CD4-positive, alpha-beta T cell treated with Interferon alpha-2 for 1 hour (primary cell): ENCODE measurements around the gene KIF25.
"Not testable (repeated sequence)": the region's sequence is repeated elsewhere in the genome, so short reads cannot be mapped to it uniquely, and the experiment has no call there.

Experiments
- DNase-seq, 2 donors: peaks; one replicate each; pipeline ENCODE4 v3.0.0-alpha.2; 2020 to 2022

KIF25 gene

DNA sequence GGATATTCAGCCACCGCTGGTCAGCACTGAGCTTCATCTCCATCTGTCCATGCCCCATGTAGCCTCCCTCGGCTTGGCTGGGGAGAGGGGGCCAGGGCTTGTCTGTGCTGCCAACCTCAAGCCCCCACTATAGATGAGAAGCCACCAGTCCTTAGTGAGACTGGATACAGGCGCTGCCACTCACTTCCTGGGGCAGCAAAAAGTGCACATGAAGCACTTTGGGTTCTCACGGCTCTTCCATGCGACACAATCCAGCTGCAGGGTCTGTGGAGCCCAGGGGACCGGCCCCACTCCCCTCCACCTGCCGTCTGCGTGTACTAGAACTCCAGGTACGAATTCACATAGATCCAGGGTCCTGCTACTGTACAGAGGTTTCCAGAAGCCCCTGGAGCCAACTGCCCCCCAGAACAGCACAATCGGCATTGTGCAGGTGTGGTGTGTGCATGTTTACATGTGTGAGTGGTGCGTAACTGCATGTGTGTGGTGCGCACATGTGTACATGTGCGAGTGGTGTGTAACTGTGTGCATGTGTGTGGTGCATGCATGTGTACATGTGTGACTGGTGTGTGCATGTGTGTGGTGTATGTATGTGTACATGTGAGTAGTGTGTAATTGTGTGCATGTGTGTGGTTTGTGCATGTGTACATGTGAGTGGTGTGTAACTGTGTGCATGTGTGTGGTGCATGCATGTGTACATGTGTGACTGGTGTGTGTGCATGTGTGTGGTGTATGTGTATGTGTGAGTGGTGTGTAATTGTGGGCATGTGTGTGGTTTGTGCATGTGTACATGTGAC lies 76.7 kb downstream of the KIF25 start:
- DNase-seq: no peak

DNA sequence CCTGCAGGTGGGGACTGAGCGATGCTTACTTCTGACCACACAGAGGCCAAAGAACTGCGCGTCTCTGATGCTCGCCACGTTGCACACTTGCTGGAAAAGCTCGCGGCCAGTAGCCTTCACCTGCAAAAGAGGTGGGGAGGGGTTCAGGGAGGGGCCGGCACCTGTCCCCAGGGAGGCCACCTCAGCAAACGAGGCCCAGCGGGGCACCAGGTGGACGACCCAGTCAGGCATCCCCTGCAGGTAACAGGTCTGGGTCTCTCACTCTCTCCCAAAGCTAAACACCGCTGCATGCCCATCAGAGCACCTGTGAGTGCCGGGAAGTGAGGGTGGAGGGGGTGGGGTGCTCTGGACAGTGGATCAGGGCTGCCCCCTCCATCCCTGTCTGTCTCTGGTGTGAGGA lies 77.7 kb downstream of the KIF25 start:
- no peak for DNase-seq

DNA sequence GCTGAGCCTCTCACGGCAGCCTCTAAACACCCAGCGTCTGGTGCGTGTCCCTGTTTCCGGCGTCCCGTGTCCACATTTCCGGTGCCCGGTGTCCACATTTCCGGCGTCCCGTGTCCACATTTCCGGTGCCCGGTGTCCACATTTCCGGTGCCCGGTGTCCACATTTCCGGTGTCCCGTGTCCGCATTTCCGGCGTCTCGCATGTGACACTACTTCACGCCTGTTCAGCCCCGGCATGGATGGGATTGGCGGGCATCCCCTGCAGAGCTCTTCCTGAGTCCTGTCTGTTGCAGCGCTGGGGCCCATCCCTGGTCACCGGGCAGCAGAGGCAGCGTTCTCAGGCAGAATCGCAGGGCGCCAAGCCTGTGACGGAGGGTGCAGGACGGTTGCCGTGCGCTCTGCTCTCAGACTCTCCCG lies 78.3 kb downstream of the KIF25 start:
- DNase-seq: no peak

DNA sequence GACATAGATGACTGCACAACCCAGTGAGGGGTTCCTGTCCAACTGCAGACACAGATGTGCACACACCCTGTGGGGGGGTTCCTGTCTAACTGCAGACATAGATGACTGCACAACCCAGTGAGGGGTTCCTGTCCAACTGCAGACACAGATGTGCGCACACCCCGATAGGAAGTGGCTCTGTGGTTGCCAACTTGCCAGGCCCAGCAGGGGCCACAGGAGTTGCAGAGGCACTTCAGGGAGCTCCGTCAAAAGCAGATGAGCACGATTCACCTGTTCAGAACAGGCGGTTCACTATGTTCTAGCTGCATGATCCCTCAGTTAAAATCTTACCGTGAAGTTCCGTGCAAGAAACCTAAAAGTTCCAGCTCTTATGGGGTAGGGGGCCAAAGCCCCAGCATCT lies 79.9 kb downstream of the KIF25 start:
- not testable (repeated sequence) for DNase-seq

DNA sequence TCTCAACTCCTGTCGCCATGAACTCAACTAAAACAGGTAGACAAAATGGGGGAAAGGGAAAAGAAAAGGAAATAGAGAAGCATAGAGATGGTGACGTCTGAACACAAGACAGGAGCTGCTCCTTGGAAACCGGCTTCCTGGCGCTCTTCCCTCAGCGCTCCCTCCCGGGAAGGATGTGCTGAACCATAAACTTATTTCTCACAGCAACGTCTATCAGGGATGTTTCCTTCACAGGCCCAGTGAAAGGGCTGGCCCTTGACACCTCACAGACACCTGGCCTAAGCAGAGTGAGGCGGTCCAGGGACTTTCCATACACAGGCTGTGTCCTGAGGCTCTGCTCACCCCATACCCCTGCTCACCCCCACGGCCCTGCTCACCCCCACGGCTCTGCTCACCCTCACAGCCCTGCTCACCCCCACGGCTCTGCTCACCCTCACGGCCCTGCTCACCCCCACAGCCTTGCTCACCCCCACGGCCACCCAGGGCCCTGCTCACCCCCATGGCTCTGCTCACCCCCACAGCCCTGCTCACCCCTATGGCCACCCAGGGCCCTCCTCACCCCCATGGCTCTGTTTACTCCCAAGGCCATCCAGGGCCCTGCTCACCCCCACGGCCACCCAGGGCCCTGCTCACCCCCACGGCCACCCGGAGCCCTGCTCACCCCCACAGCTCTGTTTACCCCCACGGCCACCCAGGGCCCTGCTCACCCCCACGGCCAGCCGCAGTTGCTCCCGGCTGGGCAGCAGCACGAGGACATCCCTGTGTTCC lies 80.9 kb downstream of the KIF25 start:
- DNase-seq: no peak

DNA sequence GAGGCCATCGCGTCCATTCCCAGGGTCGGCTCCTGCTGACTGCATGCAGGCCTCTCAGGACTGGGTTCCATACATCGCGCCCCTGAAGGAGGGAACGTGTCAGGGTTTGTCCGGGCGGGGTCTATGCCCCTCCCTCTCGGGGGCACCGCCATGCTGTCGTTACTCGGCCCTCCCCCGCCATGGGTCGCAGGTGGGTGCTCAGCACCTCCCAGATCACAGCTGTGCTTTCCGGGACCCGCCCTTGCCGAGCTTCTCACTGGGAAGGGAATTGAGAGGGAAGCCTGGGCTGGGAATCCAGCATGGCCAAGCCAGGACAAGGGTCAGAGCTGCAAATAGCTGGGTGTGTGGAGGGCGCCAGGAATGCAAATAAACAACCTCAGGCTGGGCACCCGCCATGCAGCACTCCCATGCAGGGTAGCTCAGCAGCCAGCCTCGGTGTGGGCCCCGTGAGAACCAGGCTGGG lies 81.5 kb downstream of the KIF25 start, which contains the start of gene FRMD1:
FRMD1 (minus strand) TSS at position 270 of the 463 bp plus-strand sequence; CDS start at position 152, 118 bp downstream.
- DNase-seq: no peak

DNA sequence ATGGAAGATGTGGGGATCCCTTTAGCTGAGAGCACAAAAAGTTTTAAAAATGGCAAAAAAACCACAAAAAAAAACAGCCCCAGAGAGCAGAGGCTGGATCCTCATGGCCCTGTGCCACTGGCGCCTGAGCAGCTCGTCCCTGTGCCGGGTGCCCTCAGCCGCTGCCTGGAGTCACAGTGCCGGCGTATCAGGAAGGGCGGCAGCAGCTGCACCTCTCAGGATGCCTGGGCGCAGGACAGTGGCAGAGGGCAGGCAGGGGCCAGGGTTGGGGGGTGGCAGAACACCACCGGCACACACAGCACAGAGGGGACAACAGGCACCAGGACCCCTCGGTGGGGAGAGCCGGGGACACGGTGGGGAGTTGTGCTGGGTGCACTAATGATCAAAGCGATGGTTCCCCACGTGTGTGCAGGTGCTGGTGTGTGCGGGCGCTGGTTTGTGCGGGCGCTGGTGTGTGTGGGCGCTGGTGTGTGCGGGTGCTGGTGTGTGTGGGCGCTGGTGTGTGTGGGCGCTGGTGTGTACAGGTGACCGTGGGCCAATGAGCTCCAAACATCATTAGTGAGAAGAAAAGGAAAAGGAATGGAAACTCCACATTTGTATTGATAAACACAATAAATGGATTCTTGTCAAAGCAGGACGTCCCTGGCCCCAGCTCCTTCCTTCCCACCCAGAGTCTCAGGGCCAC lies 83.1 kb downstream of the KIF25 start:
- no peak for DNase-seq

DNA sequence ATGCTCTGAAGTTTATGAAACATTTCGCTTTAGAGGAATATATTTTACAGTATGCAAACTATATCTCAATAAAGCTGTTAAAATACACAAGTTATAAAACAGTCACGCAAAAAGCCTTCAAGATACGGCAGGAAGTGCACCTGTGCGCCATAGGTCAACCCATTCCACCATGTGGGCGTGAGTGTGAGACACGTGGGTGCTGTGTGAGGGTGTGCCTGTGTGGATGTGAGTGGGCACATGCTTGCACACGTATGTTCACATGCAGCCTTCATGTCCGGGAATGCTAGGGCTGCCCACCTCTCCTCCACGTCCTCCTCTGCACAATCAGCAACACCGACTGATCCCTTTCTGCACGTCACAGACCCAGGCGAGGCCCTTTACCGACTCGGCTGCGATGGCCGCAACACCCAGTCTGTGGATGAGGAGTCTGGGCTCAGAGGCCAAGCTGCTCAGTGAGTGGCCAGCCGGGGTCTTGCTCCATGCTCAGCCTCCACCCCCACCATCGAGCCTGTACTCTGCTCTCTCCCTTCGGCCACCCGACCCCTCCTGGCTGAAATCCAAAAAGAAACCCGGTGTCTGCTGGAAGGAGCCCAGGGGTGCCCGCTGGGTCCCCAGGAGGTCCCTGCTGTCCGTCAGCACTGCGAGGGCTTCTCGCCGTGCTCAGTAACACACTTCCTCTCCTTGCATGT lies 84.5 kb downstream of the KIF25 start:
- no peak for DNase-seq

DNA sequence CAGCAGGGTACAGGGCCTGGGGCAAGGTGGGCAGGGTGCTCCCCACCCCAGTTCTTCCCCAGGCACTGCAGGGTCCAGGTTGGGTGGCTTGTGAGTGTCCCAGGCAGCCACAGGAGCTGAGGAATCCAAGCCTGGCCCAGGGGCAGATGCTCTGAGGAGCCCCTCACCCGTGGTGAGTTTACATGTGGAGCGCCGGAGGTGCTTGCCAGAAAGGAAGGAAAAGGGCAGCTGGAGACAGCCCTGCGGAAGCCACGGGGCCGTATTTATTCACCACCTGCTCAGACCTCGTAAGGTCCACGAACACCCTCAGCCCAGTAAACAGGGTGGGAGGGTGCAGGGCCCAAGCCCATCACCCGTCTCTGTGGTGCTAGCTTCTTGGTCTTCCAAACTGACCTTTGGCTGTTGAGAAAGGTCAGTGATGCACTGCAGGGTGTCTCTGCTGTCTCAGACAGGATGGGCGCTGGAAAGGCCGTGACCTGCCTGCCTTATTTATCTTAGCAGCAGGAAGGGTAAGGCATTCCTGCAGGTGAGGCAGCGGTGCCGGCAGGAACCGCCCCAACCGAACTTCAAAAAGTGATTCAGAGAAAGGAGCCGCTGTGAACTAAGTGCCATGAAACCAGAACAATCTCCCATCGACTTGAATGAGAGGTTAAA lies 85.5 kb downstream of the KIF25 start:
- no peak for DNase-seq

DNA sequence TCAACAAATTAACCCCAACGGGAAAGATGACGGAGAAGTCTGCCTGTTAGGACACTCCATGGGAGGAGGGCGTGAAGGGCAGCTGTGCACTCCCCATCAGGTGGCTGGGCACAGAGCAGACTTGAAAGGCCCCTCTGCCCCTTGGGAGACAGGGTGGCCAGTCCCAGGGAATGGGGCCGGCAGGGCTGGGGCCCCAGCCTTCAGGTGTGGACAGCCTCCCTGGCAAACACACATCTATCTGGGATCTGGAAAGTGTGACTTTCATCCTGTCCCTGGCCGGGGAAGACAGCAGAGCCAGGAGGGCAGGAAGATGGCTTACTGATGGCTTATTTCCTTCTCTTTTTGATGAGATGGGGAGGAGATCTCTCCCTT lies 86.0 kb downstream of the KIF25 start:
- no peak for DNase-seq

DNA sequence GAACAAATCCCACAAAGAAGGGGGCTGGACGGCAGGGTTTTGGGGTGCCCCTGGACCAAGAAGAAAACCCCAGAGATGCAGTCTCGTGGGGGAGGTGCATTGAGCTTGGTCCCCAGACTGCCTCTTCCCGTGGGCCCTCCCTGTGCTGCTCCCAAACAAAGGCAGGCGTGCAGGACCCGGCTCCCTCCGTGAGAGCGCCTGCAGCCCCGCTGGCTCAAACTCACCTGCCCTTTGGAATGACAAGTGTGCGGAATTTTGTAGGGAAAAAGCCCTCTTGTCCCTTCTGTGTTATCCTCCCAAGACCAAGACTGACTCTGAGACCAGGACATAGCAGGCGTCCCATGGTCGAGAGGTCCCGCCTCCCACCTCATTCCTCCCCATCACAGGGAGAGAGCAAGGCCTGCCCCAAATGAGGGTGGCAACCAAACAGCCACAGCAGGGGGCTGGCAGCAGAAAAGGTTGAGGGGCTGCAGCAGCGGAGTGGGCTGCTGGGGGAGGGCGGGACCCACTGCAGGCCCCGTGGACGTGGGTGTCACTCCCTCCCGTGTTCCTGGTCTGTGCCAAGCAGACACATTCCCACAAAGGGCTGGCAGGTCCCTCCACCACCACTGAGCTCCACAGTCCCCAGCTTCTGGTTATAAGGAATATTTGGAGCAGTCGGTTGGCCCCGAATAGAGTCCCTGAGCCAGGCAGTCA lies 87.1 kb downstream of the KIF25 start:
- no peak for DNase-seq

DNA sequence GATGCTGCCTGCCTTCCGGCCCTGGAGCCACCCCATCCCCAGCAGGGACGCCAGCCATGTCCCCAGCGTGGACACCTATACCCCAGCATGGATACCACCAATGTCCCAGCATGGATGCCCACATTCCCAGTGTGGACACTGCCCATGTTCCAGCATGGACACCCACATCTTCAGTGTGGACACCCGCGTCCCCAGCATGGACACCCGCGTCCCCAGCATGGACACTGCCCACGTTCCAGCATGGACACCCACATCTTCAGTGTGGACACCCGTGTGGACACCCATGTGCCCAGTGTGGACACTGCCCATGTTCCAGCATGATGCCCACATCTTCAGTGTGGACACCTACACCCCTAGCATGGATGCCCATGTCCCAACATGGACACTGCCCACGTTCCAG lies 88.6 kb downstream of the KIF25 start:
- no peak for DNase-seq

DNA sequence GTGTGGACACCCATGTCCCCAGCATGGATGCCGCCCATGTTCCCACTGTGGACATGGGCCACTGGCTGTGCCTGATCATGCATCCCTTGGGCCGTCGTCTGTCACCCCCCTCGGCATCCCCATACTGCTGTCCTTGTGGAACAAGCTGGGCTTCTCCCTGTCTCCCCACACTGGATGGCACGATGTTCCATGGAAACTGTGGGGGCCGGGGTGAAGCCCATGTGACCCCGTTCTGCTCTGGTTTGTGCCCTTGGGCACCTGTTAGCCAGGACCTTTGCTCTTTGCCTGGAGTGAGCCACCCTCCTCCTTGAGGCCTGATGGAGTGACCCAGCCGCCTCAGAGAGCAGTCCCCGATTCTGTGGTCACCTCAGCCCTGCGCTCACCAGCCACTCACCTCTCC lies 89.1 kb downstream of the KIF25 start:
- no peak for DNase-seq

DNA sequence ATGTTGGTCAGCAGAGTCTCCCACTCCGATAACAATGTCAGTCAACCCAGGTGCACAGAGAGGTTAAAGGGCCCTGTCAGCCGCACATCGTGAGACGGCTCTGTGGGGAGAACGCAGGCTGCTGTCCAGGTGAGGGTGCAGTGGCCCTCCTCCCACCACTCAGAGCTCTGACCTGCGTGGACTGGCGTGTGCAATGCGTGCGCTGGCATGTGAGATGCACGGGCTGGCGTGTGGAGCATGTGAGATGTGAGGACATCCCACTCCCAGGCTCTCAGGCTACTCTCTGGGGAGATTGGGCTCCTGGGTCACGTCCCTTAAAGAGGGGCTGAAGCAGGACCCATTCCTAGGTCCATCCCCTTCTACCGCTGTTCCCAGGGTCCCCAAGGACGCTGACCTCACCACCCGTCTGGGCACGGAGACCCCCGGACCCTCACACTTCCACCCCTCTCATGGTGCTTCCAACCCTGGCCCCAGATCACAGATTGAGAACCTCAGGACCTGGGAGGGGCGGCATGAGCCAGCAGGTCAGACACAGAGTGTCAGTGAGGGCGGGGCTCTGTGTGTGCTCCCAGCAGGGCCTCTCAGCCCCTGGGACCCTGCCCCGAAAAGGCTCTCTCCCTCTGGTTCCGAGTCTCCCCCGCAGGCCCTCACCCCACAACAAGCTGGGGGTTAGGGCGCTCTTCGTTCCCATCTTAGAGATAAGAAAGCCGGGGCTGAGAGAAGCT lies 90.1 kb downstream of the KIF25 start:
- no peak for DNase-seq

DNA sequence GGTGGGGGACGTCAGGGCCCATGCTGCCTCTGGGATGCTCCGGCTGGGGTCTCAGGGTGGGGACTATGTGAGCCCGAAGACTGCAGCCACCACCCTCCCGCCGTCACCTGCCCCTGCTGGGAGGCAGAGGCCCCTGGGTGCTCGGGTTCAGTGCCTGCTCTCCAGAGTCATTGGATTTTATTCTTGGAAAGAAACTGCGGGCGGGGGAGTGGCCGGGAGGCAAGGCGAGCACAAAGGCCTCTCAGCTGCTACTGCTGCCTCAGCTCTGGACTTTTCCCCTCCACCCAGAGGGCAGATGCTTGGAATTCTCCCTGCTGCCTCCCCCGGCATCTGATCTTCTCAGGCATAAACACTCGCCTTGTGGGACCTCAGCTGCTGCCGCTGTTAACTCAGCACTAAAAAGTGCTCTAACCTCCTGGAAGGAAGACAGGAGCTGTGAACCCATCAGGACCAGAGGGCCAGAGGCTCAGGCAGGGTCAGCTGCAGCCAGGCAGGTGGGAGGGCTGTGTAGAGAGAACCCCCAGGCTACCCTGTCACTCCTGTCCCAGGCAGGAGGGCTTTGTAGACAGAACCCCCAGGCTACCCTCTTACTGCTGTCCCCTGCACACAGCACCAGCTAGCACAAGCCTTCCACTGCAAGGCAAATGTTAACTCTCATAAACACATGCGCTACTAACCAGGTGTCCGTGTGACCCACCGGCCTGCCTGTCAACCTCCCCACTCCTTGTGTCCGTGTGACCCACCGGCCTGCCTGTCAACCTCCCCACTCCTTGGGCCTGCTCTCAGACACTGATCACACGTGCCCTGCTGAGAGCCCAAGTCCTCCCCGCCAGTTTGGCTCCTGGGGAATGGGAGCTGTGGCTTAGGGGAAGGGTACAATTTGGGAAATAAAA lies 90.9 kb downstream of the KIF25 start:
- DNase-seq: no peak

DNA sequence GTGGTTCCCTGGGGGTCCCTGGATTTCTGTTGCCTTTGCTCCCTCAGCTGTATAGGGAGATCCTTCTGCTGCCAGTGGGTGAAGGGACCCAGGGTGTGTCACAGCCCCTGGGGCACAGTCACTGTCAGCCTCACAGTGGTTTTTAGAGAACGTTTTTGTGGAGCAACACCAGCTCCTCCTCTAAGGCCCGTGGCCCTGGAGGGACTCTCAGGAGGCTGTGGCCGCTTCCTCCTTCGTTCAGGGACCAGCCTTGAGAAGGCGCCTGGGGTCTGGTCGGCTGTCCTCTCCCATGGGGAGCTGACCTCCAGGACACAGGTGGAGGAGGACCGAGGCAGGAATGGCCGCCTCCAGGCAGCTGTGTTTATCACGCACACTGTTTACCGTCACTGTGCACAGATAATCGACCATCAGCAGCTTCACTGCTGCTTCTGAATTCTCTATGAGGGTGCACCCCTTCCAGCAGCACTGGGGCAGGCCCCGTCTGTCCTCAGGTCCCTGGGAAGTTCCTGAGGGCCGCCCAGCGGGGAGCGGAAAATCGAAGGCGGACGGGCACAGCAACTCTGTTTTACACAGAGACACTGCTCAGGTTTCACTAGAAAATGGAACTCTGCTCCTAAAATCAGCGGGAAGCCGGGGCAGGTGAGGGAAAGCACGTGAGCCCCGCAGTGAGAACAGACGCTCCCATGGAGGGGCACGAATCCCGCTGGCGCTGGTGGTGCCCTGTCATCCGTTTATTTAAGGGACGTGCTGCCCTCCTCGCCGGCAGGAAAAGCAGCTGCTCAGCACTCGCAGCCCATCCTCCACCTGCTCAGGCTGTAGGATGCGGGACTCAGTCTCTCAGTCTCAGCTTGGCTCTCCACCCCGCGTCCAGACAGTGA lies 92.0 kb downstream of the KIF25 start:
- DNase-seq: no peak

DNA sequence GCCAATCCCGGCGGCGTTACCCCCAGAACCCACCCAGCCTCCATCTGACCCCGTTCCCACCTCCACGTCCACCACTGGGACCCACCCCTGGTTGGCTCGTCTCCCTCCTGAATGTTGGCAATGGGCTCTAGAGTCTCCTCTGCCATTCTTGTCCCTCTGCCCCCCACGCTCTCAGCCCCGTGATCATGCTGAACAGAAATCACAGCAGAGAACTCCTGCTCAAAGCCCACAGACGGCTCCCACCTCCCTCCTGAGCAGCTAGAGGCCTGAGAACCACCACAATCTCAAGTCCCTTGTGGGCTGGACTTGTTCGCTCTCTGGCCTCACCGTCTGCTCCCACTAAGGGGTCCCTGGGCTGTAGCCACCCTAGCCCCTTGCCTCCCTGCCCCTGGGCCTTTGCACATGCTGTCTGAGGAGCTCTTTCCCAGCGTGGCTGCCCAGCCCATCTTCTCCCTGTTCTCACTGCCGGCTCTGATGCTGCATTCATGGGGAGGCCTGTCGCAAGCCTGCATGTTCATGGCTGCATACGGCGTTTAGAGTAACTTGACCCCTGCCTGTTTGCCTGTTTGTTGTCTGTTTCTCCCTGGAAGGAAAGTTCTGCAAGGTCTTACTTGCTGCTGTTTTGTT lies 92.7 kb downstream of the KIF25 start:
- no peak for DNase-seq

DNA sequence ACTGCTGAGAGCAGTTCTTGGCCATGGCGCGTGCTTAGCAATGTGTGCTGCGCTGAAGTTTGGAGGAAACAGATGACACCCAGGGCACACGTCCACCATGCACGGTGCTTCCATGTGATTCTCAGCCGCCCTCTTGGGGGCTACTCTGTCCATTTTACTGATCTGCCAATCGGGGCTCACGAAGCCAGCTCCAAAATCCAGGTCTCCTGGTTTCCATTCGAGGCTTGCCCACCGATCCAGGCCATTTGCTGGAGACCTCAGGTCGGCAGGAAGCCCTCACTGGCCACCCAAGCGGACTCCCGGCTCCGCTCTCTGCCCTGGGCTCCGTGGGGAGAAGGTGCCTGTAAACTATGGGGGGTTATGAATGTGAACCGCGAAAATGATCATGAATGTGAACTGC lies 93.2 kb downstream of the KIF25 start:
- DNase-seq: no peak
